GM12801 (cell line): ENCODE data around the gene ZBTB26.

Source experiments
- CTCF ChIP-seq: IDR thresholded peaks from one replicate; pipeline ENCODE4 v1.5.1; 2011; ENCODE audit warnings: control low read depth; ENCODE audit not compliant: insufficient read length; ENCODE audit errors: extremely low read depth

Gene ZBTB26

GRCh38 chr9:122950263-122950662 is 19.0 kb upstream of the ZBTB26 start:
- TF ChIP-seq CTCF = no peak

- no peak for TF ChIP-seq CTCF
Measured at GRCh38 chr9:122949696-122950095, 18.4 kb upstream of the ZBTB26 start.

- TF ChIP-seq CTCF = no peak
Measured at GRCh38 chr9:122948313-122948712, 17.0 kb upstream of the ZBTB26 start.

GRCh38 chr9:122946461-122947005 is 15.2 kb upstream of the ZBTB26 start:
- TF ChIP-seq CTCF = no peak

- TF ChIP-seq CTCF = no peak
Measured at GRCh38 chr9:122944960-122945888, 13.9 kb upstream of the ZBTB26 start.

- TF ChIP-seq CTCF = no peak
Measured at GRCh38 chr9:122941582-122942234, 10.4 kb upstream of the ZBTB26 start.
